Fibroblast of skin of right quadriceps (primary cell): ENCODE data around the gene MMP2.

ENCODE experiments used
- DNase-seq: peaks from one replicate; pipeline ENCODE4 v3.0.0-alpha.2; 2013

Gene MMP2

DNA sequence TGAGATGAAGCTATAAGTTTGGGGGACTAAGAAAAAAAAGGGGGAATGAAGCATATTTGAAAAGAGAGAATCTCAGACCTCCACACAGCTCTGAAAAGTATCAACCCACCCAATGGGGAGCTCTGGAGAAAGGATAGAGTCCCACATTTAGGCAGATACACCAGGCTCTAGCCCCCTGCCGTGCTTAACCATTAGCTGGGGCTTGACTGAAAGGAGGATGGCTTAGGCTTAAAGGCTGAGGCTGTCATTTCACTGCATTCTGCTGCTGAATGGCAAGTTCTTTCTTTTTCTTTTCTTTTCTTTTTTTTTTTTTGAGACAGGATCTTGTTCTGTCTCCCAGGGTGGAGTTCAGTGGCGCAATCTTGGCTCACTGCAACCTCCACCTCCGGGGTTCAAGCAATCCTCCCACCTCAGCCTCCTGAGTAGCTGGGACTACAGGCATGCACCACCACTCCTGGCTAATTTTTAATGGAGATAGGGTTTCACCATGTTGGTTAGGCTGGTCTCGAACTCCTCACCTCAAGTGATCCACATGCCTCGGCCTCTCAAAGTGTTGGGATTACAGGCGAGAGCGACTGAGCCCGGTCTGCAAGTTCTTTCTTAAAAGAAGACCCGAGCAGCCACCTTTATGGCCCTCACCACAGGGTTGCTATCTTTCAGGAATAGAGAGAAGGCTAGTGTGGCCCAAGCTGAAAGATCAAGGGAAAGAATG lies 9.0 kb upstream of the MMP2 start:
- DNase-seq: no peak

DNA sequence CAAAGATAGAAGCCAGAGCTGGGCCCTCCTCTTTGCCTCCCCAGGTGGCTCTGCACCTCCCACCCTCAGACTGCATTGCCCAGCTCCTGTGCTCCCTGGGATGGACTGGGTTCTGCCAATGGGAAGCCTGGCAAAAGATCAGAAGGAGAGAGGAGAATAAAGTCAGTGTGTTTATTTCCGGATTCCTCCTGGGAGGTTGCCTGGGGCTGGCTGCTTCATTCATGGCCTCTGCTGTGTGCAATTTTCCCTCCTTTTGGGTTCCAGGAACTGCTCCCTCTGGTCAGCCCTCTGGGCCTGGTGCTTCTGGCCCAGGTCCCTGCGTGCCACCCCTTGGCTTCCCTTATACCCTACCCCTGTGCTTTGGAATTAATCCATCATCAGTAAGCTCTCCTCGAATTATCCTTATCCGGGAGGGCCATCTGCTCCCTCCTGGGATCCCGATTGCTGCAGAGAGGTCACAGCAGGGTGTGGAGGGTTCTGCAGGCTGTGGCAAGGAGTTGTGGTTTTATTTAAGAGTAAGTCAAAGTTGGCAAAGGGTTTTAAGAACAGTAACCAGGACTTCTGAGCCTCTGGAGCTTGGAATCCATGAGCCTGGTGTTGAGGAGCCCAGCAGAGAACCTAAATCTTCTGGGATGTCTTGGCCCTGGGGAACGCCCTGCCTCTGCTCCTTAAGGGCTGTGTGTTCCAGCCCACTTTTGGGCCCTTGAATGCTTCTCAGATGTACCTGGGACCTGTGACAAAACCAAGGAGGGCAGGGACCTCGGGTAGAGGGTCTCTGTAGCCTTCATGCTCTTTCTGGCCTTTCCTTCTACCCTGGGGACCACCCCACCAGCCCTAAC lies 8.2 kb upstream of the MMP2 start:
- DNase-seq: peak; percentile 25

DNA sequence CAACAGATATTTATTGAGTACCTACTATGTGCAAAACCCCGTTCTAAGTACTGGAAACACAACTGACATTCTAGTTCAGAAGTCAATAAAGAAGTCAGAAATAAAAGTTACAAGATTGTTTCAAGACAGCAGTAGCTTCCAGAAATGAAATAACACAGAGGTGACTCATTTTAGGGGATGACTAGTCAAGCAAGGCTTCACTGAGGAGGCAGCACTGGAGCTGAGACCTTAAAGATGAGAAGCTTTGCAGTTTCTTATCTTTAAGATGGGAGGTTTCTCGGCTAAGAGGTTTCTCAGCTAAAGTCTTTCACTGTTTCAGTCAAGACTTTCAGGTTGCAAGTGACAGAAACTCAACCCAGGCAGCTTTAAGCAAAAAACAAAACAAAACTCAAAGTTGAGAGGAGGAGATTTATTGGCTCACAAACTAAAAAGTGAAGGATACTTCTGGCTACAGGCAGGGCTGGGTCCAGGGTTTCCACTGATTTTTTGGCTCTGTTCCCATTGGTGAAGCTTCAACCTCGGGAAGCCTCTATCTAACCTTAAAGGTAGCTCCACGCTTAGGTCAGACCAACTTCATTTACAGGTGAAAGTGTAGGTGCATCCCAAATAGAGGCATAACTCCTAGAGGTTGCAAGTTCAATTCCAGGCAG lies 7.4 kb upstream of the MMP2 start:
- peak; percentile 87 for DNase-seq

DNA sequence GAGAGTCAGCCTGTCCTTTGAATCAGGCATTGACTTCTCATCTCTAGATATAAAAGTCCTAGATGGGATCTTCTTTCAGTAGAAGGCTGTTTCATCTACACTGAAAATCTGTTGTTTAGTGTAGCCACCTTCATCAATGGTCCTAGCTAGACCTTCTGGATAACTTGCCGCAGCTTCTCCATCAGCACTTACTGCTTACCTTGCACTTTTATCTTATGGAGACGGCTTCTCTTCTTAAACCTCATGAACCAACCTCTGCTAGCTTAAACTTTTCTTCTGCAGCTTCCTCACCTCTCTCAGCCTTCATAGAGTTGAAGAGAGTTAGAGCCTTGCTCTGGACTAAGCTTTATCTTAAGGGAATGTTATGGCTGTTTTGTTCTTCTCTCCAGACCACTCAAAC lies 5.4 kb upstream of the MMP2 start:
- no peak for DNase-seq

DNA sequence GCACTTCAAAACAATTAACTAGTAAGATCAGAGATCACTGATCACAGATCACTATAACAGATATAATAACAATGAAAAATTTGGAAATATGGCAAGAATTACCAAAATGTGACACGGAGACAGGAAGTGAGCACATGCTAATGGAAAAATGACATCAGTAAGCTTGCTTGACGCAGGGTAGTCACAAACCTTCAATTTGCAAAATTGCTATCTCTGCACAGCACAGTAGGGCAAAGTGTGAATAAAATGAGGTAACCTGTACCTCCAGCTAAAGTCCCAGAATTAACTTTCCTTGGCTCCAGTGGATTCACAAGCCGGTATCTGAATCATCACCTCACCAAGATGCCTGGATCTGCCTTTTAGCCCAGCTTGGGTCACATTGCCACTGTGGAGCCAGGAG lies 4.2 kb upstream of the MMP2 start:
- no peak for DNase-seq

DNA sequence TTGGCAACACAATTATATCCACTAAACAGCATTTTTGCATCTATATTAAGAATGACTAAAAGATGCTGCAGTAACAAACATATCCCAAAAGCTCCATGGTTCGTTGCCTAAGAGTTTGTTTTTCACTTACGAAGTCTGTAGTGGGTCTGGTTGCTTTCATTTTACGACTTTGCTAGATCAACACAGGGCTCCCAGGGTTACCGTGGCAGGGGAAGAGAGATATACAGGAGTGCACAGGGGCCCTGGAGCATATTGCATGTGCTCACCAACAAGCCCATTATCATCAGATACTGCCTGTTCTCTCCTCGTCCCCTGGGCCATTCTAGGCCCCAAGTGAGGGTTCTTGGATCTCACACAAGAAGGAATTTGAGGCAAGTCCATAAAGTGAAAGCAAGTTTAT lies 3.1 kb upstream of the MMP2 start:
- DNase-seq: no peak

DNA sequence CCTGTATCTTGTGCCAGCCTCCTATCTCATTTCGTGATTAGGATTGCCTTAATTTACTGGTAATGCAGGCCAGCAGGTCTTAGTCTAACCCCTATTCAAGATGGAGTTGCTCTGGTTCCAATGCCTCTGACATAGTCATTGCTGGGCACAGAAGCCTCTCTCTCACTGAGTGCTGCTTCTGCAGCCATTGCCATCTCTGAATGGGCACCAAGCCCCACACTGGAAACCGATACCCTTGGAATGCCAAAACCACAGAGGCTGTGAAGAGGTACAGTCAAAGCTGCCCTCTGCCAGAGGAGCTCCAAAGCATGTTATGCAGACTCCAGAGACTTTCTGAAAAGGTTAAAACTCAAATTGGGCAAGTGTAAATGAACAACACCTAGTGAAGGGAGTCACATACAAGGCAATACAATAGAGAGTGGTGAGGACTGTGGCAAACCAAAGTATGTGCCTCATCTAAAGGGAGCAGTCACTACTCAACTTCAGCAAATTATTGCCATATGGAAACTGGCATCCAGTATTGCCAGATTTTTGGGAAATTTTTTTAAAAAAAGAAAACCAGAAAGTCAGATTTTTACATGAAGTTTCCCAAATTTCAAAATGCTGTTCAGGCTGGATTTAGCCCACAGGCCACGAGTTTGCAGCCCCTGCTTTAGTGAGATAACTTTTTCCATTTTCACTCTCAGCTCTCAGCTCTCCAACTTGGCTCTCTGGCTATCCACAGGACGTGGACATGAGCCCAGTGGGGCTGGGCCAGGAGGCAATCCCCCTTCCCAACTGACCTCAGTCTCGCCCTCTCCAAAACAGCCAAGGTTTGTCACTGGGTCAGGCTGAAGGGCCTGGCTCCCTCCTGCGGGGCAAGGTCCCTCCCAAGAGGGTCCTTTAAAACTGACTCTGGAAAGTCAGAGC lies 2.1 kb upstream of the MMP2 start:
- no peak for DNase-seq

DNA sequence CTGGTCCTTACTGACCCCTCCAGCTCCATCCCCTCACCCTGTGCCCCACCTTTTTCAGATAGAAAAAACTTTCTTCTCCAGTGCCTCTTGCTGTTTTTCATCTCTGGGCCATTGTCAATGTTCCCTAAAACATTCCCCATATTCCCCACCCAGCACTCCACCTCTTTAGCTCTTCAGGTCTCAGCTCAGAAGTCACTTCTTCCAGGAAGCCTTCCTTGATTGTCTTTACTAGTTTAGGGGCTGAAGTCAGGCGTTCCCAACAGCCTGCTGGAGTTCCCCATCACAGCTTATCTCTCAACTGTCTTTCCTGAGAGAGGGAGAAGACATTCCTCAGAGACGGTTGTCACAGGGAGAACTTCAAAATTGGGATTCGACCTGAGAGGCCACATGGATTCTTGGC lies 1.3 kb upstream of the MMP2 start:
- no peak for DNase-seq

DNA sequence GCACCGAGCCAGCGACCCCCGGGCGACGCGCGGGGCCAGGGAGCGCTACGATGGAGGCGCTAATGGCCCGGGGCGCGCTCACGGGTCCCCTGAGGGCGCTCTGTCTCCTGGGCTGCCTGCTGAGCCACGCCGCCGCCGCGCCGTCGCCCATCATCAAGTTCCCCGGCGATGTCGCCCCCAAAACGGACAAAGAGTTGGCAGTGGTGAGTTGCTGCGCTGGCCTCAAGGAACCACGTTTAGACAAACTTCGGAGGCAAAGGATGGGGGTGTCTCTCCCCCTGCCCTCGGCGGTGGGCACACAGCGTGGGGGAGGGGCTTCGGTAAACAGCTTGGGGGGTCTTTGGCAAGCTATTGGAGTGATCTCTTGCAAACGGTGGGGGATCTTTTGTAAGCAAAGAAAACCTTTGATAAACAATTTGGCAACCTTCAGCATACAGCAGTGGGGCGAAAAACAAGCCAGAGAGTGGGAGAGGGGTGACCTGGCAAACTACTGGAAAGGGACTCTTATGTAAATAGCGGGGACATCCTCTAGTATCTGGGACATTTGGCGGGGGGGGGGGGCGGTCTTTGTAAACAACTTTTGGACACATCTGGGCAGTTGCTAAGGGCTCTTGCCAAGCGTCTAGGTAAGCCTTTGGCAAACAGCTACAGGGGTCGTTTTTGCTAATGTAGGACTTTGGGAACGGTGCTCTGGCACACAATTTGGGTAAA lies 587 bp downstream of the MMP2 start:
- DNase-seq: no peak

DNA sequence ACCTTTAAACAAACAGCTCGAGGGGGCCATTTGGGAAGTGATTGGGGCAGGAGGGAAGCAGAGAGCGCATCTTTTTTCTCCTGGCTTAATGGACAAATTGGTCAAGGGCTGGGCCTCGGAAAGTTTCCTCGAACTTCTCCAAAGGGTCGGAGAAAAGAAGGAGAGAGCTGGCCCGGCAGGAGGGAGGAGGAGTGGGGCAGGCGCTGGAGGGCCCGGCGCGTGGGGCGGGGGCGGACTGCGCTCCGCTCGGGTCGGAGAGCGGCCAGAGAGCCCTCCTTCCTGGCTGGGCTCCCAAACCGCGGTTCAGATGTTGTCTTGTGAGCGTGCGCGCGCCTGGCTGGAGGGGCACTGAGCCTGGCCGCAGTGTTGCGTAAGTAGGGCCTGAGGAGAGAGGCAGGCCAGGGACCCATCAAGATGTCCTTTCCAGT lies 1.2 kb downstream of the MMP2 start:
- peak; percentile 88 for DNase-seq

DNA sequence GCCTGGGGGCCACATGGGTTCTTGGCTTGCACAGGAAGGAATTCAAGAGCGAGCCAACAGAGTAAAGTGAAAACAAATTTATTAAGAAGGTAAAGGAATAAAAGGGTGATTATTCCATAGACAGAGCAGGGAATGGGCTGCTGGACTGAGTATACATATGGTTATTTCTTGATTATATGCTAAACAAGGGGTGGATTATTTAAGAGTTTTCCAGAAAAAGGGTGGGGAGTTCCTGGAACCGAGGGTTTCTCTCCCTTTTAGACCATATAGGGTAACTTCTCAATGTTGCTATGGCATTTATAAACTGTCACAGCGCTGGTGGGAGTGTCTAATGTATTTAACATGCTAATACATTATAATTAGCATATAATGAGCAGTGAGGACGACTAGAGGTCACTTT lies 2.0 kb downstream of the MMP2 start:
- no peak for DNase-seq

DNA sequence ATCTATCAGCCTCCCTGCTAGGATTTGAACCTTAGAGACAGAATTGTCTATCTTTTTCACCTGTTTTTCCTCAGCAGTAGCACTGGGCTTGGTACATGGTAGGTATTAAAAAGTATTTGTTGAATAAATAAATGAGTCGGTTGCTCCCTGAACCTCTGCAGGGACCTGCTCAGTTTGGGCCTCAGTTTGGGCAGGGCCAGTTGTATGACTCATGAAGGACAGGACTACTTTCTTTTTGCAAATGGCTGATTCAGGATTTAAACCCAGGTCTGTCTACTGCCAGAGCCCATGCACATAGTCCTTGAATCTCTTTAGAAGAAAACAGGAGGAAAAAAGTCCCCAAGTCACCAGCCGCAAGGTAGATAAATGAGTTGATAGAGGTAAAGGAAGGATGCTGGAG lies 3.1 kb downstream of the MMP2 start:
- no peak for DNase-seq

DNA sequence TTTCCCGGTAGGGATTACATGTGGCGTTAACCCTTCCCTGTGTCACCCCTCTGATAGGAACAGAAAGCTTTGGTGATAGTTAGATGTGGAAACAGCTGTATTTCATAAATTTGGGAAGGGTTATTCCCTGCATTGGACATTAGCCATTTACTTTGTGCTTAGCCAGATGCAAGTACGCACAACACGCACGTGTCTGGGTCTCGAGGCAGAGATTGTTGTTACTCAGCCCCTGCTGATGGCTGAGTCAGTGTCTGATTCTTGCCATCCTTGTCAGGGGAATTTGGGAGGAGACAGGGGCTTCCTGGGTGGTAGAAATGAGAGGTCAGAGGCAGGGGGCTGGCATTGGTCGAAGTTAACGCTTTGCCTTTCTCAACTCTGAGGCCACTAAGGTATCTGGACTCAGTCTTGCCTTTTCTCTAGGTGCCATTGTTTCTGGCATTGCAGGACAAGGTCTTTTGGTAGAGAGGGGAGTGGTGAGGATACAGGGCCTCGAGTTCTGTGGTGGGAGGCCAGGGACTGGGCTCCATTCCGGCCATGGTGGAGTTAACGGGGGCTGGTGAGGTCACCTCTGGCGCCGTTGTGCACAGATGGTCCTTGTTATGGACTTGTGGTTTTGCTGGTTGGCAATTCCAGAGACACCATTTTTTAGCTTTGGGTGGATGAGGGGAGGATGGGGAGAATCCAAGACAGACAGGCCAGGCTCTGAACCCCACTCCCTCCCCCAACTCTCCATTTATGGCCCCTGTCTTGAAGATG lies 8.2 kb downstream of the MMP2 start:
- DNase-seq: peak; percentile 93

DNA sequence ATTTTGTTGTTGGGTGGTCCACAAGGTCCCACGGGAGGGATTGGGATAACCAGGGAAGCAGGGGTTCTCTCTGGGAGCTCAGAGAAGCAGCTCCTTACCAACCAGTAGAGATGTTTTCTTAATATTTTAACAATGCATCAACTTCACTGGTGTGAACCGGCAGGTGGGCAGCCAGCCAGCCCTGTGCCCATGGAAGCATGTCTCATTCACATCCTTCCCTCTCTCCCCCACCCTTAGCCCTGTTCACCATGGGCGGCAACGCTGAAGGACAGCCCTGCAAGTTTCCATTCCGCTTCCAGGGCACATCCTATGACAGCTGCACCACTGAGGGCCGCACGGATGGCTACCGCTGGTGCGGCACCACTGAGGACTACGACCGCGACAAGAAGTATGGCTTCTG lies 9.3 kb downstream of the MMP2 start:
- DNase-seq: no peak

DNA sequence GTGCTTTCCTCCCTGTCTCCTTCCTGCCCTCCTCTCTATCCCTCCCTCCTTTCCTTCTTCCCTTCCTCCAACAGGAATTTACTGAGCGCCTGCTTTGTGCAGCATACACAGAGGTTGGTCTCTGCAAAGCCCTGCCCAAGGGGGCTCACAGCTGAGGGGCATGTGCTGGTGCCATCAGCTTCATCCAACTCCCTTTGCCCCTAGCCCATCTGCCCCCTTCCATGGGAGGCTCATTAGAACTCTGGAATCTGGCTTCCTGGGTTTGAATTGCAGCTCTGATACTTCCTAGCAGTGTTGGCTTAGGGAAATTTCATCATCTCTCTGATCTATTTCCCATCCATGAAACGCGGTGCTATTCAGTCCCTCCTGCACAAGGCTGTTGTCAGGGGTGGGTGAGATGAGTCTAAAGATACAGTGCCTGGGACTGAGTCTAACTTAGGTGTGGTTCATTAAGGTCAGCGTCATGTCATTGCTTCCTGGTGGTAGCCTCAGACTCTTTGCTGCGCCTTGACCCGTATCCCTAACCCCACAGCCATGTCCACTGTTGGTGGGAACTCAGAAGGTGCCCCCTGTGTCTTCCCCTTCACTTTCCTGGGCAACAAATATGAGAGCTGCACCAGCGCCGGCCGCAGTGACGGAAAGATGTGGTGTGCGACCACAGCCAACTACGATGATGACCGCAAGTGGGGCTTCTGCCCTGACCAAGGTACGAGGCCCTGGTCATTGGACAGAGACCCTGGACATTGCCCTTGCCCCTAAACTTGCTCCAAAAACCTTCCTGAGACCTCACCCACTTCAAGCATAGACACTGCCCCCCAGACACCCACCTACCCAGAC lies 10.3 kb downstream of the MMP2 start:
- no peak for DNase-seq

DNA sequence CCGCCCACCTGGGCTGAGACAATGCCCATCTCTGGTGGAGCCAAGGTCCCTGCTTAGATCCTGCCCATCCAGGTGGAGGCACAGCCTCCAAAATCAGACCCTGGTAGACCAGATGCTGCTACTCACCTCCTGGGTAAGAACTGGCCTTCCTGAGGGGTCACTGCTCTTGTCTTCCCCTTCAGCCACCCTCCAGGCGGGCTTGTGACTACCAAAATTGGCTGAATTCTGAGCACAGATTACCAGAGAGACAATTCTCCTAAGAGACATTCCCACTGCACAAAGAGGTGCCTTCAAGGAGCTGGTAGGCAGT lies 10.9 kb downstream of the MMP2 start:
- DNase-seq: no peak

DNA sequence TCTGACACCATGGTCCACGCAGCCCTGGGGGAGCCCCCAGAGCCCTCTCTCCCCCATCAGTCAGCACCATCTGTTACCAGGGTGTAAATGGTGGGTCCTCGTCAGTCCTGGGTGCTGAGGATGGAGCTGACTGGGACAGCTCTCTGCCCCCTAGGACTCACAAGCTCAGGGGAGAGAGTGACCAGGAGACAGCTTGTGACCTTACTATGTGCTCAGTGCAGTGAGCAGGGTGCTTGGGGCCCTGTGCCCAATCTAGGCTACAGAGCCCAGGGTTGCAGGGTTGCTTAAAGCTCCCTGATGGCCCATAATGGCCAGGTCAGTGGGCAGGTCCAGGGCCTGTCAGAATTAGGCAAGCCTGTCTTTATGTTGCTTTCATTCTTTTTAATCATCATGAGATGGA lies 11.3 kb downstream of the MMP2 start:
- no peak for DNase-seq

DNA sequence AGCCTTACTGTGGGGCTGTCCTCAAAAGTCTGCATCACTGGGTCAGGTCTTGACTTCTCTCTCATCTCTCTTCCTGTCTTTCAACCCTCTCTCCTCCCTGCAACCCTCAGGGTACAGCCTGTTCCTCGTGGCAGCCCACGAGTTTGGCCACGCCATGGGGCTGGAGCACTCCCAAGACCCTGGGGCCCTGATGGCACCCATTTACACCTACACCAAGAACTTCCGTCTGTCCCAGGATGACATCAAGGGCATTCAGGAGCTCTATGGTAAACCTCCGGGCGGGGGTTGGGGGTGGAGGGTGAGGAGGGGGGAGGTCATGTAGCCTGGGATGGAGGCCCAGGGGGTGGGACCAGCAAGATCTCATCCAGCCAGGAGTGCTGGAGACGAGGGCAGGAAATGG lies 12.7 kb downstream of the MMP2 start:
- no peak for DNase-seq

DNA sequence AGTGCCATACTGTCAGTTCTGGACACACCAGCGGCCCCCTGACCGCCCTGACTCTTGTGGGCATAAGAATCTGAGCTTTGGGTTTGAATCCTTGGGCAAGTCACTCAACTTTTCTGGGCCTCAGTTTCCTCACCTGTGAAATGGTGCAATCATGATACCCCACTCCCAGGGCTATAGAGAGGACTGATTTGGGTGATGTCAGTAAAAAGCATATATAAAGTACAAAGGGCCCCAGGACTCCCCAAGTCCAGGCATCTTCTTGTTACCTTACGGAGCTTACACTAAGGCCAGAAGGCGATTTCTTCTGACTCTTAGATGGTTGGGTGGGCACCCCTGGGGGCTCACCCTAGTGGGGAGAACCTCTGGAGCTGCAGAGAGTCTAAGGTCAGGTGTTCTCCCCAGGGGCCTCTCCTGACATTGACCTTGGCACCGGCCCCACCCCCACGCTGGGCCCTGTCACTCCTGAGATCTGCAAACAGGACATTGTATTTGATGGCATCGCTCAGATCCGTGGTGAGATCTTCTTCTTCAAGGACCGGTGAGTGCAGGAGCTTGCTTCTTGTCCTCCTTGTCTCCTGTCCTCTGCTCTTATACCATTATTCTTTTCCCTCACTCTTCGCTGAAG lies 13.9 kb downstream of the MMP2 start:
- no peak for DNase-seq

DNA sequence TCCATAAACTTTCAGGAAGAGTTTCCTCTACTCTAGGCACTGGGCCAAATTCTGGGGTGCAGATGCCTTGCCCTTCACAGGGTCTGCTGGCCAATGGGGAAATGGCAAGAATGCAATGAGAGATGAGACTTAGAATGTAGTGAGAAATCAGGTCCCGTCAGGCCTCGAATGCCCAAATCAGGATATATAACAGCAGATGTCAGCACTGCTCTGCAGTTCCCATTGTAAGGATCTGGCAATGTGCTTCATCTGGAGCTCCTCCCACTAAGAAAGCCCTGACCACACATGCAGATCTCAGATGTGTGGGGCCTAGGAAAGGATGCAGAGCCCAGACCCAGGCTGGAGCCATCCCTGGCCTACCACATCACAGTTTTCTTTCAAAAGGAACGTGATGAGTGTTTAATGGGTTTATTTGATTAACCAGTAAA lies 16.0 kb downstream of the MMP2 start:
- DNase-seq: peak; percentile 98
